GM23248 (cell line): ENCODE measurements around the gene ZNF57.
"Not testable (repeated sequence)": the region's sequence is repeated elsewhere in the genome, so short reads cannot be mapped to it uniquely, and the experiment has no call there.

Experiments used
- EZH2 ChIP-seq: fragments of 200-600 bp; sonication (generic); IDR thresholded peaks from 2 replicates; pipeline ENCODE4 v1.6.1; 2018; ENCODE audit warnings: antibody characterized with exemption, mild to moderate bottlenecking; ENCODE audit not compliant: insufficient read depth, poor library complexity, severe bottlenecking
- EZH2phosphoT487 ChIP-seq: fragments of 200-600 bp; sonication (generic); IDR thresholded peaks from 2 replicates; pipeline ENCODE4 v1.6.1; 2018; ENCODE audit warnings: antibody characterized with exemption, moderate library complexity, mild to moderate bottlenecking, low read depth; ENCODE audit not compliant: insufficient read depth

- not testable (repeated sequence) for TF ChIP-seq EZH2, EZH2phosphoT487
Observed at GRCh38 chr19:2963631-2964030, 62.9 kb downstream of the ZNF57 start.
